ENCODE data around the gene CDC34. TPM values are rescaled to one million over a fixed set of nuclear protein-coding genes. Genes with fewer than 3 reads are reported as not detected.

CDC34 gene
- total and polyA plus RNA-seq, 9 of the 15 experiments (the other 6 are each of a cell fraction or from before 2014, with no cell fraction given), result 0.80 to 203 (median 65.5) TPM

- peaks cover 4% of the 10 kb centered on the region; the same call in 1 of the 2 replicates for H3K9me3 ChIP-seq (replicated peaks; ENCODE audit: control insufficient read depth, insufficient read depth, low read depth, low read length)
- H3K36me3 ChIP-seq (ENCODE audit: control insufficient read depth, insufficient read depth, low read length), result peaks cover 21% of the 10 kb centered on the region; the same call in 2 of the 3 replicates
- peaks cover 3% of the 10 kb centered on the region; the same call in 1 of the 3 replicates for H3K79me2 ChIP-seq (ENCODE audit: control insufficient read depth, insufficient read depth, low read length)
- H3K27ac ChIP-seq (ENCODE audit: extremely low read depth, low read depth, low read length), result no peak overlapping the region; the same call in 2 of the 3 replicates
- intact Hi-C loops (cut with micrococcal nuclease) (no loop called here), in situ Hi-C loops (cut with MboI) (no loop called here)
- H3K27me3 ChIP-seq (ENCODE audit: control insufficient read depth in 2 of 2, insufficient read depth in 2 of 2, low read length in 2 of 2), result no peaks in the 10 kb centered on the region; a peak in 1 of 5 replicates
- H2AFZ ChIP-seq (ENCODE audit: low read depth, low read length), result no peak overlapping the region
- FAIRE-seq (no peak), DNase-seq (ENCODE audit: extremely low read depth in 1 of 4, low spot score in 3 of 4) (no peak), ATAC-seq (no peak)
- BruUV-seq (replicated peaks), result no TSS peak
- CTCF ChIA-PET (ENCODE audit: low intra/inter-chr PET ratio), result no interaction called here
- H3K4me1 ChIP-seq (replicated peaks in 1 of 2; ENCODE audit: control insufficient read depth in 2 of 2, insufficient read depth in 2 of 2, low read length in 2 of 2), result peaks cover 21 to 79% of the 10 kb centered on the region in 2 experiments; a peak in 4 of 5 replicates
- POLR2A ChIA-PET, result no interaction called here
- no peaks in the 10 kb centered on the region for H4K20me1 ChIP-seq (replicated peaks; ENCODE audit: control insufficient read depth, insufficient read depth, low read length)
- peaks cover 4% of the 10 kb centered on the region for H3K9me1 ChIP-seq (ENCODE audit: control insufficient read depth, insufficient read depth, low read length)
- H3K9ac ChIP-seq (ENCODE audit: insufficient read depth in 1 of 2, low read depth in 2 of 2, low read length in 2 of 2), result 0 out of 4 replicates have a peak overlapping the region, but pooled peaks of 1 of the 2 experiments have one; percentile 31
- no peak overlapping the region for H3K4me2 ChIP-seq (ENCODE audit: insufficient read depth, low read length)
- H3K4me3 ChIP-seq, result no peak overlapping the region
- WGBS (ENCODE audit: insufficient coverage, low coverage, missing lambda C conversion rate), result 95% methylated on average over 7 of the region's 9 CpGs
- TF ChIP-seq PCBP2 (IDR thresholded peaks at IDR 0.05; ENCODE audit: low read depth, low read length, poor library complexity, severe bottlenecking), result no peak
- TF ChIP-seq, protein P1, sequence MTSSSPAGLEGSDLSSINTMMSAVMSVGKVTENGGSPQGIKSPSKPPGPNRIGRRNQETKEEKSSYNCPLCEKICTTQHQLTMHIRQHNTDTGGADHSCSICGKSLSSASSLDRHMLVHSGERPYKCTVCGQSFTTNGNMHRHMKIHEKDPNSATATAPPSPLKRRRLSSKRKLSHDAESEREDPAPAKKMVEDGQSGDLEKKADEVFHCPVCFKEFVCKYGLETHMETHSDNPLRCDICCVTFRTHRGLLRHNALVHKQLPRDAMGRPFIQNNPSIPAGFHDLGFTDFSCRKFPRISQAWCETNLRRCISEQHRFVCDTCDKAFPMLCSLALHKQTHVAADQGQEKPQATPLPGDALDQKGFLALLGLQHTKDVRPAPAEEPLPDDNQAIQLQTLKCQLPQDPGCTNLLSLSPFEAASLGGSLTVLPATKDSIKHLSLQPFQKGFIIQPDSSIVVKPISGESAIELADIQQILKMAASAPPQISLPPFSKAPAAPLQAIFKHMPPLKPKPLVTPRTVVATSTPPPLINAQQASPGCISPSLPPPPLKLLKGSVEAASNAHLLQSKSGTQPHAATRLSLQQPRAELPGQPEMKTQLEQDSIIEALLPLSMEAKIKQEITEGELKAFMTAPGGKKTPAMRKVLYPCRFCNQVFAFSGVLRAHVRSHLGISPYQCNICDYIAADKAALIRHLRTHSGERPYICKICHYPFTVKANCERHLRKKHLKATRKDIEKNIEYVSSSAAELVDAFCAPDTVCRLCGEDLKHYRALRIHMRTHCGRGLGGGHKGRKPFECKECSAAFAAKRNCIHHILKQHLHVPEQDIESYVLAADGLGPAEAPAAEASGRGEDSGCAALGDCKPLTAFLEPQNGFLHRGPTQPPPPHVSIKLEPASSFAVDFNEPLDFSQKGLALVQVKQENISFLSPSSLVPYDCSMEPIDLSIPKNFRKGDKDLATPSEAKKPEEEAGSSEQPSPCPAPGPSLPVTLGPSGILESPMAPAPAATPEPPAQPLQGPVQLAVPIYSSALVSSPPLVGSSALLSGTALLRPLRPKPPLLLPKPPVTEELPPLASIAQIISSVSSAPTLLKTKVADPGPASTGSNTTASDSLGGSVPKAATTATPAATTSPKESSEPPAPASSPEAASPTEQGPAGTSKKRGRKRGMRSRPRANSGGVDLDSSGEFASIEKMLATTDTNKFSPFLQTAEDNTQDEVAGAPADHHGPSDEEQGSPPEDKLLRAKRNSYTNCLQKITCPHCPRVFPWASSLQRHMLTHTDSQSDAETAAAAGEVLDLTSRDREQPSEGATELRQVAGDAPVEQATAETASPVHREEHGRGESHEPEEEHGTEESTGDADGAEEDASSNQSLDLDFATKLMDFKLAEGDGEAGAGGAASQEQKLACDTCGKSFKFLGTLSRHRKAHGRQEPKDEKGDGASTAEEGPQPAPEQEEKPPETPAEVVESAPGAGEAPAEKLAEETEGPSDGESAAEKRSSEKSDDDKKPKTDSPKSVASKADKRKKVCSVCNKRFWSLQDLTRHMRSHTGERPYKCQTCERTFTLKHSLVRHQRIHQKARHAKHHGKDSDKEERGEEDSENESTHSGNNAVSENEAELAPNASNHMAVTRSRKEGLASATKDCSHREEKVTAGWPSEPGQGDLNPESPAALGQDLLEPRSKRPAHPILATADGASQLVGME (CRISPR knock-in tag; IDR thresholded peaks at IDR 0.05), result 0 out of 2 replicates have a peak, but pooled peaks have one; percentile 15
- no peak for TF ChIP-seq SMAD4 (CRISPR knock-in tag; conservative IDR thresholded peaks at IDR 0.05)
- no peak for TF ChIP-seq KAT7 (CRISPR knock-in tag; IDR thresholded peaks at IDR 0.05; ENCODE audit: borderline replicate concordance)
- TF ChIP-seq PHF8 (IDR thresholded peaks at IDR 0.05; ENCODE audit: borderline replicate concordance, low read length), result no peak
- no peak for TF ChIP-seq ZNF197 (CRISPR knock-in tag; IDR thresholded peaks at IDR 0.05; ENCODE audit: low read depth)
- TF ChIP-seq IRF2 (CRISPR knock-in tag; IDR thresholded peaks at IDR 0.05), result no peak
- no peak for TF ChIP-seq BRD9 (IDR thresholded peaks at IDR 0.05; ENCODE audit: low read depth, partially characterized antibody)
- TF ChIP-seq KLF16 (IDR thresholded peaks at IDR 0.05), result no peak
- TF ChIP-seq OTX1 (CRISPR knock-in tag; IDR thresholded peaks at IDR 0.05), result no peak
- peak; percentile 75 for TF ChIP-seq ZFP36 (IDR thresholded peaks at IDR 0.05; ENCODE audit: low read depth, low read length, partially characterized antibody)
- no peak for TF ChIP-seq HNRNPL (IDR thresholded peaks at IDR 0.05; ENCODE audit: low read depth, low read length)
- no peak for TF ChIP-seq ASH1L (IDR thresholded peaks at IDR 0.05; ENCODE audit: borderline replicate concordance, low read depth, partially characterized antibody)
- TF ChIP-seq SMARCA5 (IDR thresholded peaks at IDR 0.05), result peak; percentile 61; the same call in 1 of the 2 replicates
- no peak for TF ChIP-seq PRMT5 (CRISPR knock-in tag; IDR thresholded peaks at IDR 0.05)
- no peak for TF ChIP-seq CCAR2 (IDR thresholded peaks at IDR 0.05; ENCODE audit: low read depth, low read length)
- TF ChIP-seq ZNF311 (CRISPR knock-in tag; IDR thresholded peaks at IDR 0.05), result no peak
- no peak for TF ChIP-seq ZNF134 (CRISPR knock-in tag; conservative IDR thresholded peaks at IDR 0.05)
- no peak for TF ChIP-seq SREBF2 (CRISPR knock-in tag; IDR thresholded peaks at IDR 0.05)
- no peak for TF ChIP-seq ZNF431 (CRISPR knock-in tag; IDR thresholded peaks at IDR 0.05)
Observed at GRCh38 chr19:514166-514663, 17.3 kb upstream of the CDC34 start.

All from K562 (cell line).